ENCODE results near the gene AP3B1.

GRCh38 chr5:78341440-78341839 is 46.9 kb upstream of the AP3B1 start:
- TF ChIP-seq CTCF (IDR thresholded peaks at IDR 0.05; ENCODE audit: extremely low read depth in 1 of 2, insufficient read depth in 1 of 2, low read depth in 1 of 2, low read length in 2 of 2), result no peak
- TF ChIP-seq POLR2A (IDR thresholded peaks at IDR 0.05; ENCODE audit: low read depth, low read length), result no peak
- no peak for TF ChIP-seq FOS (IDR thresholded peaks at IDR 0.05; ENCODE audit: borderline replicate concordance, insufficient read depth, low read length)
- no peak for TF ChIP-seq POLR2AphosphoS5 (IDR thresholded peaks at IDR 0.05; ENCODE audit: insufficient read depth, low read depth, low read length)
- TF ChIP-seq JUN (IDR thresholded peaks at IDR 0.05; ENCODE audit: borderline replicate concordance, insufficient read depth, insufficient read length, low read depth), result no peak

All from endothelial cell of umbilical vein (primary cell).